HG02938 (cell line): Measurements from ENCODE around the gene CAMK1D.
A peak's percentile ranks its signal among the peaks of the same experiment; 100 is the strongest.
"Not testable (repeated sequence)": the region's sequence is repeated elsewhere in the genome, so short reads cannot be mapped to it uniquely, and the experiment has no call there.

Experiments
- ATAC-seq: cut with Tn5 transposase; IDR thresholded peaks from one replicate; pipeline ENCODE4 v1.9.1; 2021; ENCODE audit warnings: mild to moderate bottlenecking, moderate library complexity; ENCODE audit not compliant: unreplicated experiment

Gene CAMK1D

GRCh38 chr10:12543589-12543988 is 194.2 kb downstream of the CAMK1D start:
- ATAC-seq: no peak

DNA sequence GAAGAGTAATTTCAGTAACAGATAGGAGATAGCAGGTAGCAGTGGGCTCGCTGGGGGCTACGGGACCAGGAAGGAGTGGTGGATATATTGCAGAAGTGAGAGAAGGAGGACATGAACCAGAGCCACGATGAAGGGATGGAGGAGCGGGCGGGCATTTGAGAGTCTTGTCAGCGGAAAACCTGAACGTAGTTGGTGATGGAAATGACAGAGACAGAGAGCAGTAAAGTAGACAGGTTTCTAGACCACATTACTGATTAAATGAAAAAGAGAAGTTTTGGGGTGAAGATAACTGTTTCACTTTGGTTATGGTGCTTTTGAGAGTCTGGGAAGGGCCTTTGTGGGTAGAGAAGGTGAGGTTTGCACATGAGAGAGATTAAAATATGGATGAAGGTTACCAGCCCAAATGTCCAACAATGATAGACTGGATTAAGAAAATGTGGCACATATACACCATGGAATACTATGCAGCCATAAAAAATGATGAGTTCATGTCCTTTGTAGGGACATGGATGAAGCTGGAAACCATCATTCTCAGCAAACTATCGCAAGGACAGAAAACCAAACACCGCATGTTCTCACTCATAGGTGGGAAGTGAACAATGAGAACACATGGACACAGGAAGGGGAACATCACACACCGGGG is 196.9 kb downstream of the CAMK1D start:
- not testable (repeated sequence) for ATAC-seq

GRCh38 chr10:12547301-12547771 is 198.0 kb downstream of the CAMK1D start:
- no peak for ATAC-seq

GRCh38 chr10:12549297-12549696 is 199.9 kb downstream of the CAMK1D start:
- ATAC-seq: no peak

- ATAC-seq: no peak
Observed at GRCh38 chr10:12550994-12551393, 201.6 kb downstream of the CAMK1D start.

GRCh38 chr10:12556039-12556438 is 206.7 kb downstream of the CAMK1D start:
- no peak for ATAC-seq

DNA sequence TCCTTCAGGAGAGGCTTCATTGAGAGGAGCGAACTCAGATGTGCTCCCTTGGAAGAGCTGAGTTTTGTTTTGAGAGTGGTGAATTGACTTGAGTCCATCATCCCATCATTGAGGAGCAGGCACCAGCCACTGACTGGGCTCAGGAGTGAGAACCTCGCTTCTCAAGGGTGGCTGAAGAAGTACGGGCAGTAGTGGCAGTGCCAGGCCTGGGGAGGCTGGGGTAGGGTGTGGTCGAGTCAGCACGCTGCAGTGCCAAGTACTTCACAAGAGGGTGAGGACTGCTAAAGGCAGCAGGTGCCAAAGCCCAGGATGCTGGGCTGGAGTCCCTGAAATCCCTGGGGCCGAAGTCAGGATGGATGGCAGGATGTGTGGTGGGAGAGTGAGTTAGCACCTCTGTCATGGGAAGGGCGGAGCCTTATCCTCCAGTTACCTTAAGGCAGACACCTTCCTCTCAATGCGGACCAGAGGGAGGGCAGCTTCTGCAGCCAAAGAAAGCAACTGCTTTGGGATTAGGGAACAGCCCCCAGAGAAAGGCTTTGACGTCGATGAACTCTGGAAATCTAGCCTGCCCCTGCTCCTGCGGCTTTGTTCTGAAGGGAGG is 210.3 kb downstream of the CAMK1D start:
- no peak for ATAC-seq

DNA sequence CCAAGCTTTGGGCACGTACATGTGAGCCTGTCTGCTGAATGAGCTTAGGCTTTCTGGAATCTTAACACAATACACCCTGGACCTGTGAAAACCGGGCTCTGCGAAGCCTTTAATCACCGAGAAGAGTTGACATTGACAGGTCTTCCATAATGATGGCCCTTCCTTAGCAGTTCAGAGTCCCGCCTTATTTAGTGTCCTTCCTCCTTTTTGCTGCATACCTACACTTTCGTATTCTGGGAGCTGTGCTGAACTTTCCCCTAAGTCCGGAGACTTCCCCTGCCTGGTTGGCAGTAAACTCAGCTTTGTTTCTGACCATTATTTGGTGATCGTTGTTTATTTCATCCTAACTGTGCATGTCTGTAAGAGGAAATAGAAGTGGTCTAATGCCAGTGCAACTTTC is 212.0 kb downstream of the CAMK1D start:
- ATAC-seq: no peak

DNA sequence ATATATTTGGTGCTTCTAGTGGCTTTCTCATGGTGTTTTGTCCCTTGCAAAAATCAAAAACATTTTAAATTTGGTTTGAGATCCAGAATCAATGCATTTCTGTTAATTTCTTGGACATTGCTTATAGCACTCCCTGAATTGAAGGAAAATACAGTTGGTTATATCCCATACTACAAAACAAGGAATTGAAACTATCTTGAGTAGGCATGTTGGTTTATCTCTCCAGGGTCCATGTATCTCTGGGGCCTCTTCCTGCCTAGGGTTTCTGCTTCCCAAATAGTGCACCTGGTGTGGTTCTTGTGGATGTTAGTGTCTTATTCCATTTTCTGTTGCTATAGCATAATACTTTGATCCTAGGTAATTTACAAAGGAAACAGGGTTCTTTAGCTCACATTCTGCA is 212.4 kb downstream of the CAMK1D start:
- ATAC-seq: no peak

GRCh38 chr10:12563489-12563888 is 214.1 kb downstream of the CAMK1D start:
- ATAC-seq: no peak

DNA sequence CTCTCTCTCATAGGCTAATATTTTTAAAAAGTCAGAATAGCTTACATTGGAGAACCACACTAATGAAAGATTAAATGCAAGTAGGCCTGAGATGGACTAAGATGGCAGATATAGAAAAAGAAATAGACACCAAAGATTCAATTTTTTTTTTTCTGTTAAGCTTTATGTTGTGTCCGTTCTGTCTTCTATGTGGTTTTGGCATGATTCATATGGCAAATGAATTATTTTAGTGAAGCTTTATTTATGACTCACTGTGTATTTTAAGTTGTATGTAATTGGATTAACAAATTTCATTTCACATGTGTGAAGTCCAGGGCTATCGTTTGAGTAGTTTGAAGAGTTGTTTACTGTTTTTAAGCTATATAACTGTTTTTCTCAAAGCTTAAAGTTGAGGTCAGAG is 214.8 kb downstream of the CAMK1D start:
- no peak for ATAC-seq

- ATAC-seq: no peak
Observed at GRCh38 chr10:12566161-12567115, 217.1 kb downstream of the CAMK1D start.

DNA sequence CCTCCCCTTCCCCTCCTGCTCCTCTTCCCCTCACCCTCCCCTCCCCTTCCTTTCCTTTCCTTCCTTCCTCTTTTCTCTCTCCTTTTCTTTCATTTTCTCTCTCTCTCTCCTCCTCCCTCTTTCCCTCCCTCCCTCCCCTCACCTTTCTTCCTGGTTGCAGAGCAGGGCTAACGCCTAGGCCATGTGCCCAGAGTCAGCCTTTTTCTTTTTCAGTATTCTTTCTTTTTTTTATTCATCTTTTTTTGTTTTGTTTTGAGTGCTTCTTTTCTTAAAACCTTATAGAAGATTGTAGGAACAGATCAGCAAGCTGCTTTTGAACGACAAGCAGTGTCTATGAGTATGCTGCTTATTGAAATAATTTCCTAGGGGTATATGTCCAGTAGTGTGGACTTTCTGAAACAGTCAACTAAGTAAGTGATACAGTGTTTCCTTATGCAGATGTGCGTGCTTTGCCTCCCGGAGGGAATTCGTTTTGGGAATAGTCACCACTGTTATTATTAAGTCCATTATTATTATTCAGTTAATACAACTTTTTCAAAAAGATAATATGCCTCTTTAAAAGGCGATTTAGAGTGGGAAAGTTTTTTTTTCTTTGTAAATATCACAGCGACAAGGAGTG is 219.2 kb downstream of the CAMK1D start:
- no peak for ATAC-seq

DNA sequence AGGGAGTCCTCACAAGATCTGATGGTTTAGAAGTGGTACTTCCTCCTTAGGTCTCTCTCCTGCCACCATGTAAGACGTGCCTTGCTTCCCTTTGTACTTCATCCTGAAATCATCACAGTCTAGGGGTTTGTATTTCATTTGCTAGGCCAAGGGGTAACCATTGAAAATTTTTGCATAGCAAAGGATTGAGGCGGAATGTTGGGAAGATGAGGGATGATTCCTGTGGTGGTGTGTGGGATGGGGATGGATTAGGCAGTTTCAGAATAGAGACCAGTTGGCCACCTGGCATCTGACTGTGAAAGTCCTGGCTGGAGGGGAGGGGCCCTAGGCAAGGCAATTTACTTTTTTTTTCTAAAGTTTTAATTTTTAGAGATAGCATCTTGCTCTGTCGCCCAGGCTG is 222.9 kb downstream of the CAMK1D start:
- ATAC-seq: no peak

GRCh38 chr10:12577610-12578009 is 228.3 kb downstream of the CAMK1D start:
- ATAC-seq: no peak

DNA sequence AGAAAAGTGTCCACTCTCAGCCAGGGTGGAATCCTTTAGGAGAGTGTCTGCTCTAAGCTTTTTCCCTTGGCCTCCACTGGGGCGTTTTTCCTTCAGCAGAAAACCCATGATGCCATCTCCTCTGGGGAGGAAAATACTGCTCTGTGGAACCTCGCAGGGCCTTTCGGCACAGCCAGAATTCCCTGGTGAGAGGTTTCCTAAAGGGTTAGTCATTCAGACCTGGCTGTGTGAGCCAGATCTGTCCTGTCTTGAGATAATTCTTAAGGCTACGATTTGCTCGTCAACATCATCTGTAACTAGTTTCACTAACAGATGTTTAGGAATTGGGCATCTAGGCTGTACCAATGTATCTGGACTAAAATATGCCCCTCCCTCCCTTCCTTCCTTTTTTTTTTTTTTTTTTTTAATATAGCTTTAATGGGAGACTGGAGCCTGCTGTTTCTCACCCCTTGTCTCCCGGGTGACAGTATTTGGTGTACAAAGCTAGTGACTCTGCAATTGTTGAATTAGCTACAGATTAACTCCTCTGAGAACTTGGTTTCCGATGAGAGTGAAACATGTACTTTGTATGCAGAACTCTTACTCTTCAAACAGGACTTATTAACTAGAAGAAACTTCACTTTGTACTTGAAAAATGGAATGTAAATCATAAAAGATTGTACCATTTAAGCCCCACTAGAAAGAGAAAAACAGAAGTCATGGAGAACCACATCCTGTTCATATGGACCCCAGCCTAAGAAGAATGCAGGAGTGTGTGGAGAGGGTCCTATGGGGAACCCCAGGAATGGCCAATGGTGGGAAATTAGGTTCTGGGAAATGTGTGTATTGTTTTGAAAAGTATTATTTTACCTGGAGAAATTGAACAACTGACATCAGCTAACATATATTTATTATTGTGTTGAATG is 230.9 kb downstream of the CAMK1D start:
- peak; percentile 99 for ATAC-seq

GRCh38 chr10:12583891-12584595 is 234.7 kb downstream of the CAMK1D start:
- ATAC-seq: no peak

DNA sequence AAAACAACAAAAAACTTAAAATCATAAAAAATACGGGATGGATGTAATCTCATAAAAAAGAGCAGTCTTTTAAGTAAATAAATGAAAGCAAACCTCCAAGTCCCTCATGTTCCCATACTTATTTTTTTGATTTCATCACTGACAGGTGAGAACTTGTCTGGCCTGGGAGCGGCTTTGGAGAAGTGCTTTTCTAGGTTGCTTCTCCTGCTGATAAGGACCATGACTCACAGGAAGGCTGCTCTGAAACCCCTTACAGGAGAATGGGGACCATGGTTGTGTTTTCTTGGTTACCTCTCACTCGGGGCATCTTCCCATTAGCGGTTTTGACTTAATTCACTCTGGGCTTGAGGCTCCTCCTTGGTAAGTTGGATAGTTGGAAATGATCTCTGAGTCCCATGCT is 237.4 kb downstream of the CAMK1D start:
- no peak for ATAC-seq

DNA sequence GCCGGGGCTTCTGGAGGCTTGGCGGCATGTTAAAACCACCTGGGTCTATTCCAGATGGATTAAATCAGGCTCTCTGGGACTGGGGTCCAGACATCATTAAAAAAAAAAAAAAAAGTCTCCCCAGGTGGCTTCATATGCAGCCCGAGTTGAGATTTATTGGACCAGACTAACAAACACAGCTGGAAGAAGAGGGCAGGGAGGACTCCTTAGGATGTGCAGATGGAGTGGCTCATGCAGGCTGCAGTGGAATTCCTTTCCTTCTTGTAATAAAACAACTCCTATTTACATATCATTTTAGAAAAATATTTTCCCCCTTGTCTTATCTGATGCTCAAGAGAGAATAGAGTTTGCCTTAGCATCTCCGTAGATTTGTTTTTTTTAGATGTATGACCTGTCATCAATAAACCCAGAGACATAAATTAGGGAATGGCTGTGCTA is 238.1 kb downstream of the CAMK1D start:
- no peak for ATAC-seq
